ENCODE results near the gene PNPLA1.
"Not testable (repeated sequence)": the region's sequence is repeated elsewhere in the genome, so short reads cannot be mapped to it uniquely, and the experiment has no call there.

The PNPLA1 gene

GRCh38 chr6:36336208-36336710, 66.4 kb downstream of the PNPLA1 start:
- DNase-seq (ENCODE audit: low spot score), result no peak

- DNase-seq (ENCODE audit: low spot score), result no peak
Observed at GRCh38 chr6:36336779-36337241, 67.0 kb downstream of the PNPLA1 start, which contains the start of gene BNIP5. Gene BNIP5, minus strand, starts transcription at chr6:36336888. Its CDS starts 6,198 bp downstream, at chr6:36330690.

GRCh38 chr6:36337814-36338213, 68.0 kb downstream of the PNPLA1 start:
- no peak for DNase-seq (ENCODE audit: low spot score)

GRCh38 chr6:36338223-36338622, 68.4 kb downstream of the PNPLA1 start:
- not testable (repeated sequence) for DNase-seq (ENCODE audit: low spot score)

GRCh38 chr6:36339146-36339545, 69.3 kb downstream of the PNPLA1 start:
- no peak for DNase-seq (ENCODE audit: low spot score)

- DNase-seq (ENCODE audit: low spot score), result no peak
Observed at GRCh38 chr6:36340306-36340617, 70.4 kb downstream of the PNPLA1 start.

GRCh38 chr6:36340618-36341454, 71.0 kb downstream of the PNPLA1 start:
- peak; percentile 59 for DNase-seq (ENCODE audit: low spot score)

GRCh38 chr6:36343109-36343680, 73.3 kb downstream of the PNPLA1 start:
- DNase-seq (ENCODE audit: low spot score), result no peak

GRCh38 chr6:36345681-36346466, 76.0 kb downstream of the PNPLA1 start:
- no peak for DNase-seq (ENCODE audit: low spot score)

GRCh38 chr6:36346486-36347273, 76.8 kb downstream of the PNPLA1 start:
- no peak for DNase-seq (ENCODE audit: low spot score)

- no peak for DNase-seq (ENCODE audit: low spot score)
Observed at GRCh38 chr6:36347621-36348020, 77.8 kb downstream of the PNPLA1 start.

GRCh38 chr6:36349240-36349639, 79.4 kb downstream of the PNPLA1 start:
- no peak for DNase-seq (ENCODE audit: low spot score)

- peak; percentile 89 for DNase-seq (ENCODE audit: low spot score)
Observed at GRCh38 chr6:36350082-36350481, 80.2 kb downstream of the PNPLA1 start.

GRCh38 chr6:36350681-36351571, 81.1 kb downstream of the PNPLA1 start:
- DNase-seq (ENCODE audit: low spot score), result peak; percentile 94

- no peak for DNase-seq (ENCODE audit: low spot score)
Observed at GRCh38 chr6:36352477-36353157, 82.8 kb downstream of the PNPLA1 start.

- DNase-seq (ENCODE audit: low spot score), result no peak
Observed at GRCh38 chr6:36353411-36353915, 83.6 kb downstream of the PNPLA1 start.

GRCh38 chr6:36355819-36356218, 86.0 kb downstream of the PNPLA1 start:
- no peak for DNase-seq (ENCODE audit: low spot score)

- DNase-seq (ENCODE audit: low spot score), result no peak
Observed at GRCh38 chr6:36357872-36358225, 88.0 kb downstream of the PNPLA1 start.

All from kidney capillary endothelial cell (primary cell).